GM19328 (cell line): ENCODE measurements around the gene TARBP1.
A peak's percentile ranks its signal among the peaks of the same experiment; 100 is the strongest.

Experiments
- ATAC-seq: cut with Tn5 transposase; IDR thresholded peaks from one replicate; pipeline ENCODE4 v1.9.1; 2021; ENCODE audit warnings: mild to moderate bottlenecking, moderate library complexity; ENCODE audit not compliant: unreplicated experiment

The TARBP1 gene

DNA sequence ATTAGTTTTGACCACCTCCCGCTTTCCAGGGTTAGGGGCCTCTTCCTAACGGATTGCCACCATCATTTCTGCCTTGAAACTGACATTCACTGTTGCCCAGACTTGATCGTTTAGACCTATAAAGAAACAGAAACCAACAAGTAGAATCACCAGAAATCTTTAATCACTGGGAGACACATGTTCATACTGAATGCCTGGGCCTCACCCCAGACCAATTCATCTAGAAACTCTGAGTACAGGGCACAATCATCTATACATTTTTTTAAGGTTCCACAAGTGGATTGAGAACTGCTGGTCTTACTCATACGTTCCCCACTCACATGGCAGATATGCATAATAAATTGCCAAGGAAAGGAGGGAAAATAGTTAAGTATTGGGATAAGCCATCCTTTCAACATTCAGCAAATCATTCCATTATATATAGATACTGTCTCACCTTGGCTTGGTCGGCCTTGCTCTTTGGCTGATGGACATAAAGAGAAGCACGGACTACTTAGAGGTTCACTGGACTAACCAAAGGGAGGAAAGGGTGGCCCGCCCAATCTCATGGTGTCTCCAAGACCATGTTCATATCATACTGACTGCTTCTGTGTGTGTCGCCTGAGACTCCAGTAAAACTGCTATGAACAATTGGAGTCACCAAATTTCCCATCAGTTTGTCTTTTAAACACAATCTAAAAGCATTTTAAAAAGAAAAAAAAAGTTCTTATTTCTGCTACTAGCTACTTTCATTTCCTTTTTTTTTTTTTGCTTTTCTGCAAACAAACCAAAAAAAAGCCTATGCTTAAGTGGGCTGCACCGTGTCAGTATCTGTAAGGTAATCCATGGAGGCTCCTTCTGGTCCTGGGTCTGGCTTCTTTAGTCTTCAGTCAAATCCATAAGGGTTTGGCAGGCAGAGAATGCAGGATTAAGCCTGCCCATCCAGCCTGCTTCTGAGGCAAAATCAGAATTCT lies 9.4 kb upstream of the TARBP1 start:
- ATAC-seq: no peak

DNA sequence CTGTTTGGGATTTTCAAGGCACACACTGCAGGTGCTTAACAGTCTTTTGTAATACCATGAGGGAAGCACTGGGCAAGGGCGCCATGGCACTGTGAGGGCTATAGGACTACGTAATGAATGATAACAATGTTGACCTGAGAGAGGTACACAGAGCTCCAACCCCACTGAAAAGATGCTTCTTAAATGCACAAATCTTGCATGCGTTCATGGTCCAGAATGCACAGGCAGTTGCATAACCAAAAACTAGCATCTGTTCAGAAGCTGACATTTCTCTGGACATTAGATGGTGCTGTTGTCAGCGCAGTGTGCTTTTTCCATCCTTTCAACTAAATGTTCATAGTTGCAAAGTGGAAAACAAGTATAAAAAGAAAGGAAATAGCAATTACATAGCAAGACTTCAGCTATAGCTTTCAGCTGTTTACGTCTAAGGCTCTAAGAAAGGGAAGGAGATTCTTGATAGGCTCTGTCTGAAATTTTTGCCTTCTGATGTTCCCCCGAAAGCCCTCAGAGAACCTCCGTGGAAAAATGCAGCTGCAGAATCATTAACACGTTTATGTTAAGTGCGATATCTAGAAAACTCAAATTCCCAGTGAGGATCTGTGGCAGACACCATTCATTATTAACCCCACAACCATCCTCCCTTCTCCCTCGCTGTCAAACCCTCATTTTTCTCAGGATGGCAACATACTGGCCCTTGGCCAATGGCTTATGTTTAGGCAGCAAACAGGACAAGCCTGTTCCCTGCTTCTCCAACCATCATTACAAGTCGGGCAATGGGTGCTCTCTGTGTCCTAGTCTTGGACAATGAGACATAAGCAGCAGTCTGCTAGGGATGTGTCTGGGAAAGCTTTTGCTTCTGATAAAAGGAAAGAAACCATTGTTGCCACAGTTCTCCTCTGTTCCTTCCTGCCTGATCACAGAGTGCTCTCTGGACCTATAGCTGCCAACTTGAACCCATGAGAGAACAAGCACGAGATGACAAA lies 8.2 kb upstream of the TARBP1 start:
- ATAC-seq: no peak

DNA sequence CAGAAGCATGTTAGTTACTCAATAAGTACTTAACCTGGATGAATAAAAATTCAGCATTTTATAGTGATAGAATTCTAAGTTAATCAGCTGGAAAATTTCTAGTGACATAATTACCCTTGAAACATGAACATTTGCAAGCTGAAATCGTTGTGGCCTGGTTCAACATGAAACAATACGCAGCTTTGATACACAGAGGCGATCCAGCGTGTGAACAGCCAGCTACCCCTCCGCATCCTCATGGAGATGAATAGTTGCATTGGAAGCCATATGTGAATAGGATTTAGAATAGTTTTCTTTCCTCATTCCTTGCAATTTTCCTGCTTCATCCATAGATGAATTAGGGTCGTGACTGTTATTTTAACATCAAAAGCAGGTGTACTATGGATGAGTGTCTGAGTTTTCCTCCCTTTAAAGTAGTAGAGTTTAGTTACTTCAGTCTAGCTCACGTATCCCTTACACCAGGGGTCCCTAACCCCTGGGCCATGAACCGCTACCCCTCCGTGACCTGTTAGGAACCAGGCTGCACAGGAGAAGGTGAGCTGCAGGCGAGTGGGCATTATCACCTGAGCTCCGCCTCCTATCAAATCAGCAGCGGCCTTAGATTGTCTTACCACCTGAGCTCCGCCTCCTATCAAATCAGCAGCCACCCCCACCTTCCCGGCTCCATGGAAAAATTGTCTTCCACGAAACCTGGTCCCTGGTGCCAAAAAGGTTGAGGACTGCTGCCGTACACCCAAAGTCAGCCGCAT lies 6.2 kb upstream of the TARBP1 start:
- no peak for ATAC-seq

DNA sequence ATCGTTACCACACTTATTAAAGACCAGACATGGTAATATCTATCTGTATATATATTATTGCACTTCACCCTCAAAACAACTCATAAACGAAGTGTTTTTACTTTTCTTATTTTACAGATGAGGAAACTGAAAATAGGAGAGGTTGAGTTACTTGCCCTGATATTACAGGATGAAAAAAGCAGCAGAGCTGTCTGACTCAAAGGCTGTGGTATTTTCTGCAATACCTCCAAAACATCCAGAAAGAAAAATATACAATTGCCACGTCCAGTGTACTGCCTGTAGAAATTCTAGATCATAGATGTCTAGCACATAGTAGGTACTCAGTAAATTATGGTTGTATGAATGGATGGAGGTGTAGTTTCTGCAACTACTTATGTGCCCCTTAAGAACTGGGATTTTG lies 5.2 kb upstream of the TARBP1 start:
- ATAC-seq: no peak

DNA sequence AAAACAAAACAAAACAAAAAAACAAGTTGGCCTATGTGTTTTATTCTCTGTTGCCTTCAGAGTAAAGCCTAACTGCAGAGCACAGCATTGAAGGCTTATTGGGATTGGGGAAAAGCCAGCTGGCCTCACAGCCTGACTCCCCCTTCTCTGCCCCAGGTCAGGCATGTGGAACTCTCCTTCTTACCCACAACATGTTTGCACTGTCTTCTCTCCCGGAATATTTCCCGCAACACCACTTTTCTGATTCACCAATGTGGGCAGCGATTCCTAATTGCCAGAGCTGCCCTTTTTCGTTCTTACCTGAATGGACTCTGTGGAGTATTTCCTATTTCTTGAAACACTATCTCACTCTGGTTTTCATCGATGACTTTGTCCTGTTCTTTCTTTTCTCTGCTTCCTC lies 2.8 kb upstream of the TARBP1 start:
- ATAC-seq: no peak

DNA sequence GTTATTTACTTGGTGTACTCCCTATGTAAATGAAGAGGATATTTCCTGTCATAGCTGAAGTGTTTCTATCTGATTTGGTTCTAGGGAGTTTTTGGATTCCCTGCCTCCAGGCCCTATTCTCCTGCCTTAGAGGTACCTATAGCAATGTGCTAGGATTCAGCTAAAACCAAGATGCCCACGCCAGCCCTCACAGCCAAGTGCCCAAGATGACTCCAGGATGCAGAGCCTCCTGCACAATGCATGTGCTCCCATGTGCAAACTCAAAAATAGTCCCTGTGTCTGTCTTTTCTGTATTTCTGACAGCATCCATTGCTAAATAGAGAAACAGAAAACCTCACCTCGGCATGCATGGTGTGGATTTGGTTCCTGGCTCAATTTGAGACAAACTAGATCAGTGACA lies 887 bp upstream of the TARBP1 start:
- ATAC-seq: no peak

DNA sequence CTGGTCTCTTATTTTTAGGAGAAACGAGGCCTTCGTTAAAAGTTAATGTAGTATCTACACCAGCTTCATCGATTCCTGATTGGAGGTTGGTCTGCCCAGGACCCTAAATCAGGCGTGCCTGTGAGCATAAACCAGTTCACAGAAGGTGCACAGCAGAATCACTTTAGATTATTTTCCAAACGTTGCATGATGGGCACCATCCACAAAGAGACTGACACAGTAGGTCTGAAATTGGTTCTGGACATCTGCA lies 256 bp upstream of the TARBP1 start:
- no peak for ATAC-seq

DNA sequence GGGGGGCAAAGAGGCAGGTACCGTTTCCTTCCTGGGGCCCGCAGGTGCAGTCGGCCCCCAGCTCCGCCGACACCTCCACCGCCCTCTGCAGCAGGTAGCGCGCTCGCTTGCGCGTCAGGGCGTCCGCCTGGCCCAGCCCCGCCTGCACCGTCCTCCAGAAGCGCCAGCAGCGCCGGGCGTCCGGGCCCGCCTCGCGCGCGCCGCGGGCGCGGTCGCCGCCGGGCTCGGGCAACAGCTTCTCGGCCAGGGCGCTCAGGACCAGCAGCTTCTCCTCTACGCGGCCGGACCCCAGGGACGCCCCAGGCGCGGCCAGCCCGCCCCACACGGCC lies 863 bp downstream of the TARBP1 start:
- ATAC-seq: peak; percentile 53

DNA sequence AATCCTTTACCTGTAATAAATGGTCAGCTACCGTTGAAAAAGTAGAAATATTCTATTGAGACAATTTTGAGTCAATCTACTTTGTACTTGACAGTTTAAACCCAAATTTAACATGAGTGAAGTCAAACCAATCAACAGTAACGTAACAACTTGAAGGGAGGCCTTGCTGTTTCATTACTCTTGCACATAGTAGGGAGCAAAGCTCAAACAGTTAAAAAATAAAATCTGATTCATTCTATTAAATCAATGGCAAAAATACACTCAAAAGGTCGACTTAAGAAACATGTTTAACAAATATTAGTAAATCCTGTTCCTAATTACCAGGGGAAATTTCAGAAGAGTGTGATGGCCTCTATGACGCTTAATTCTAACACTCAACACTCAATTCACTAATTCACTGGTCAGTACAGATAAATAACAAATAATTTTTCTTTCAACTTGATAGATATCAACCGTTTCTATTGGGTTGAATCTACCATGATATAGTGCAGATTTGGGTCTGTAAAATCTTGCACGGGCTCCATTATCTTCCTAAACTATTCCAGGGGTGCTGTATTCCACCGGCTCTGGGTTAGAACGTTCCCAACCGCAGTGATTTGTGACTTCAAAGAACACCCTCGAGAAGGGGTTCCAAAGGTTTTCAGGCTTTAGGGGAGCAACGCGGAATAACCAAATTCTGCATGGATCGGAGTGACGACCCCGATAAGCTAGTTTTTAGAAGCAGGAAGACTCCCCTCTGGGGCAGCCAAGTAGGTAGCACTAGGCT lies 1.4 kb downstream of the TARBP1 start:
- ATAC-seq: no peak

DNA sequence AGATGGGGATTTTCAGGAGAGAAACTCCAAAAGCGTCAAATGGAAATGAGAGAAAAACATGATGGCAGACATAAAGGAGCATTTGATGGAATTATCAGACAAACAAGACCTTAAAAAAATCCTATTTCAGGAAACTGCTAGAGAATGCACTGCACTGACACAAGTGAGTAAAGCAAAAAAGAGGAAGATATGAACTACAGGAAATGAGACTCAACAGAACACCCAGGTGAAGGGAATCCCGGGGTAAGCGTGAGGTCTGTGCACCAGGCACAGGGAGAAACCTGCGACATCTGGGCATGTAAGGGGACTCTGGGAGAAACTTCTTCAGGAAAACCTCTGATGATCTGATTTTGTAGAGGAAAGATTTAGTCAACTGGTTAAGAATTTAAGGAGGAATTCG lies 2.8 kb downstream of the TARBP1 start:
- ATAC-seq: no peak

DNA sequence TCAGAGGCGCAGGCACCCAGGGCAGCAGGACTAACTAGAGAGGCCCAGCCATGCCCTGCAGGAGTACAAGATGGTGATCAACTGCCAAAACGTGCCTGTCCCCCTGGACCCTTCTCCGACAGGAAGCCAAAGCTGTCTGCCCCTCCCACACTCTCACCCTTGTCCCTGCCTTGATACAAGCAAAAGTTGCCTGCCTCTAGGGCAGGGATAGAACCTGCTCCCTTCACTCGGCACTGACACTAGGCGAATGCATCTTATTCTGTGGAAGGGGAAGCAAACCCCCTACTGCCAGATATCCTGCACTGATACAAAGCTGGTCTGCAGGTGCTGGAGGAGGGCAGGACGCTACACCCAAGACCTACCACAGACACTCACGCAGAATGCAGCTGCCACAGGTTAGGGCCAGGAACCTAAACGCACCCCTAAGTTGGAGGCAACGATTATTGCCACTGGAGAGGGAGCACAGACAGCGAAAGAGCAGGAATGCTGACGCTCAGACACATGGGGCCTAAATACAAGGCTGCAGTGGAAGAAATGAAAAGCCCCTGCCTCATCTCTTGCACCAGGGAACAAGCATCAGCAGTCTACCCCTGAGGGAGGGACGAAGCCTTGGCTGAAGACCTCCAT lies 3.7 kb downstream of the TARBP1 start:
- ATAC-seq: no peak

DNA sequence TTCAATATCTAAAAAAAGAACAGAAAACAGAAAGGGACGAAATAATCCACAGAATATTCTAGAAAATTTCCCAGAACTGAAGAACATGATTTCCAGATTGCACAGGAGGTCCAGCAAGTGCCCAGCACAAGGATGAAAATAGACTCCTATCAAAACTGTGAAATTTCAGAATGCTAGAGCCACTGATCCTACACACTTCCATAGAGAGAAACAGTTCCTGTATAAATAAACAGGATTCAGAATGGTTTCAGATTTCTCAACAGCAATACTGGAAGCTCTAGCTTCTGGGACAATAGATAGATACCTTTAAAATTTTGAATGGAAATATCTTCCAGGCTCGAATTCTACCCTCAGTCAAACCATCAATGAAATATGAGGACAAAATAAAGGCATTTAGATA lies 4.6 kb downstream of the TARBP1 start:
- no peak for ATAC-seq

DNA sequence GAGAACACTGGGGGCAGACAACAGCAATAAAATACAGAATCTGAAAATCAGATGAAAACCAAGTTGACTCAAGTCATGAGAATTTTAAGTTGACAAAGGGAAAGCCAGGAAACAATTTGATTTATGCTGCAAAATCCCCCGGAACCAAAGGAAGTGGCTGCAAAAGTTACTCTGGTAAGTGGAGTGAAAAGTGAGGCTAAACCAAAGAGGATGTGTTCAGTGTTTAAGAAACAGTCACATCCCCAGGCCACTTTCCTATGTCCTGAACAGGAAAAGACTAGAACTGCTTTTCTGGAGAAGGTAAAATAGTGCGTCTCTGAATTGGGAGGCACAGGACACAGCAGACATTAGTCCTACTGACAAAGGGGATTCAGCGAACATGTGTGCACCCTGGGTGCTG lies 5.9 kb downstream of the TARBP1 start:
- ATAC-seq: no peak

DNA sequence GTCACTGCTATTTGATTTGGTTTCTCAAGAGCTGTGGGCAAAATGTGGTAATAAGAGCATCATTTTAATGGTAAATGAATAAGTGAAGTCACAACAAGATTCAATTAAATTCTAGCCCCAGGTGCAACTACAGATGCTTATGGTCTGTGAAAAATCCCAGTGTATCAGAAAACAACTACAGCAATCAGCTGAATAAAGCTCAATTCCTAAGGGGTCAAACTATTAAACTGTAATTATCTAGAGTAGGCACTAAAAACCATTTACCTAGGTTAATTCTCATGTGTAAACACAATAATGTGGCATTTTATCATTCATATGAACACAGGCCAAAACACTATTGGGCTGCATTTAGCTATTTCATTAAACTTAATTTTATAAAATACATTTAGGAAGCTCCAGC lies 9.6 kb downstream of the TARBP1 start:
- ATAC-seq: no peak

DNA sequence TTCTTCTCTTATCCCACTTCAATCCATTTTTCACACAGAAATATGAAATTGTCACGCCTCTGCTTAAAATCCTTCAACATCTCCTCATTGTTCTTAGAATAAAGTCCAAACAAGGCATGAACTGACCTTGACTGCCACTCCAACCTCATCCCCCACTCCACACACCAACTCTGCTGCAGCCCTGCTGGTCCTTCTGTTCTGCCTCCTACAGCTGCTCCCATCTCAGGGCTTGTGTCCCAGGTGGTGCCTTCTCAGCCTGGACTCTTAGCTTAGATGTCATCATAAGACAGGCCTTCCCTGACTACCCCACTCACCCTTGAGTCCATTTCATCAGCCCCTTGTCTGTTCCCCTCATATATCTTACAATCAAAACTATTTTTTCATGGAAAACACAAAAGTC lies 10.4 kb downstream of the TARBP1 start:
- no peak for ATAC-seq

DNA sequence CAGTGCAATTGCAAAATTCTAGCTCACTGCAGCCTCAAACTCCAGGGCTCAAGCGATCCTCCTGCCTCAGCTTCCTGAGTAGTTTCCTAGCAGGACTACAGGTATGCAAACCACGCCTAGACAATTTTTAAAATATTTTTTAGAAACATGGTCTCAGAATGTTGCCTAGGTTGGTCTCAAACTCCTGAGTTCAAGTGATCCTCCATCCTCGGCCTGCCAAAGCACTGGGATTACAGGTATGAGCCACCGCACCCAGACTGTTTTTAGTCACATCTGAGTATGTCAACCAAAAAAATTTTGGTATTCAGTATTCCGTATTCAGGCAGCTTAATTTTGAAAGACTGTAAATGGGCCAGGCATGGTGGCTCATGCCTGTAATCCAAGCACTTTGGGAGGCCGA lies 11.2 kb downstream of the TARBP1 start:
- no peak for ATAC-seq

DNA sequence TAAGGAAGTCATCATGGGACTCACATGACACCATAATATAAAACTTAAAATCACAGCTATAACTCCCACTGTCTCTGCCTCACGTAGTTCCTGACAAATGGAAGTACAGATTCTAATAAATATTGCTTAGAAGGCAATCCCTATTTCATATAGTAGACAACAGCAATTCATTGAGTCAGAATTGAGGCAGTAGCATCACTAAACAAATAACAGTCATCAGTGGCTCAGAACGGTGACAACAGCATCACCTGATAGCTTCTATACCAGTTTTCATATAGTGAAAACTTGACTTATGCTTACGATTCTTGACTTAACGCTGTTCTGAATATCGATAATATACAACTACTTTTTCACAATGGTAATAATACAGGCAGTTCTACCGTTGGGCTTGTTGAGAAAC lies 12.0 kb downstream of the TARBP1 start:
- no peak for ATAC-seq

DNA sequence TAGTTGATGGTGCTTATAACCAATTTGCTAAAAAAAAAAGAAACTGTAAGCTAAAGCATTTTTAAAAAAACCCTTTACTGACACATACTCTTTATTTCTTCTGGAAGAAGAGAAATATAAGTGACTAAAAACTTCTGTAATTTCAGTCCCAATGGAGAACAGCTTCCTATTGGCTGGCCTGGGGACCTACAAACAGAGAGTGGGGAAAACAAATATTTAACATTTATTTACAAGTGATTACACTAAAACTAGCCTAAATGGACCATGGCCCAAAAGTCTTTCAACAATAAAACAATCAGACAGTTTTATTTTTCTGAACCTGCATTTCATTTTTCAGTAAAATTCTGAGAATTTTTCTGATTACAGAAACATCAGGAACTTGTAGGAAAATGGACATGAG lies 15.2 kb downstream of the TARBP1 start:
- ATAC-seq: no peak

DNA sequence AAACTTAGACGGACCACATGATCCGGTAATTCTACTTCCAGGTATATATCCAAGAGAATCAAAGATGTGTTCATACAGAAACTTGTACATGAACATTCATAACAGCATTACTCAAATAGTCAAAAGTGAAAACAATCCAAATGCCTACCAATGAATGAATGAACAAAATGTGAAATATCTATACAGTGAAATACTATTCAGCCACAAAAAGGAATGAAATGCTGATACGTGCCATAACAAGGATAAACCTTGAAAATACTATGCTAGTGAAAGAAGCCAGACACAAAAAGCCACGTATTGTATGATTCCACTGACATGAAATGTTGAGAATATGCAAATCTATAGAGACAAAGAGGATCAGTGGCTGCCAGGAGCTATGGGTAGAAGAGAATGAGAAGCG lies 18.3 kb downstream of the TARBP1 start:
- ATAC-seq: no peak

DNA sequence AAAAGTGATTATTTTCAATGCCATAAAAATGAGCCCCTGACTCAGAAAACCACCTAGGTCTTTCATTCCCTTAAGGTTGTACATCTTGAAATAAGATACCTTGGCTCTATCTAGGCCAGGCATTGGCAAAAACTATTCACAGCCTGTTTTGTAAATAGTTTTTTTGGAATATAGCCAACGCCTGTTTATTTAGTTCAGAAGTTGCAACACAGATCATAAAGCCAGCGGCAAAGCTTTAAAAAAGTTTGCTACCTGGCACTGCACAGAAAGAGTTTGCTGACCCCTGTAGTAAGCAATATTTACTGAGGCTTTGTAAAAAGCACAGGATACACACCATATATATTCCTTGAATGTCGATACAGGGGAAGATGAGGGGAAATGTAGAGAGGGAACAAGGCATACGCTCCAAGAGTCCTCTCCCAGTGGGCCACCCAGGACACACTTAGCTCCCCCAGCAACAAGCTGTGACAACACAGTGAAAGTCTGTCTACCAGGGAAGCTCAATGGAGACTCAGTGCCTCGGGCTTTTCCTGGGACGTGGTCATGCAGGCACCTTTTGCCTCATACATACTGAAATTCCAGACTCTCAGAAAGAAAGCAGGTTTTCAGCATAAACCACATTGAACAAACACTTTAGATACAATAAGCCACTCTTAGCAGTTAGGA lies 20.5 kb downstream of the TARBP1 start:
- no peak for ATAC-seq
